ENCODE data around the gene ZYG11B. TPM values are rescaled to one million over a fixed set of nuclear protein-coding genes. Genes with fewer than 3 reads are reported as not detected.
"Not testable (repeated sequence)": the region's sequence is repeated elsewhere in the genome, so short reads cannot be mapped to it uniquely, and the experiment has no call there.

Gene ZYG11B
- total RNA-seq, 1 donor from 2014 or later: 39.5 TPM

- H3K4me2 ChIP-seq: no peak overlapping the region
- H3K27ac ChIP-seq: no peak overlapping the region
- H3K79me2 ChIP-seq (ENCODE audit: low read depth): no peaks in the 10 kb centered on the region
- H3K36me3 ChIP-seq: peaks cover 5% of the 10 kb centered on the region
- no peaks in the 10 kb centered on the region for H3K9me3 ChIP-seq (ENCODE audit: low read depth)
- peaks cover 7% of the 10 kb centered on the region for H3F3A ChIP-seq (ENCODE audit: low read depth)
- H3K9me3 Mint-ChIP-seq: no peaks in the 10 kb centered on the region
- peaks cover 2% of the 10 kb centered on the region for H3K36me3 Mint-ChIP-seq
- no peaks in the 10 kb centered on the region for H3K4me1 Mint-ChIP-seq
- no peaks in the 10 kb centered on the region for H3K4me1 ChIP-seq
- no peak overlapping the region for H3K9ac ChIP-seq
- no peak overlapping the region for H3K27ac Mint-ChIP-seq
- no peak for DNase-seq (ENCODE audit: low spot score)
- H3K27me3 Mint-ChIP-seq (ENCODE audit: insufficient read depth, low read depth): peaks cover 2% of the 10 kb centered on the region
- H4K20me1 ChIP-seq (ENCODE audit: low read depth): no peaks in the 10 kb centered on the region
- no peak overlapping the region for H2AFZ ChIP-seq (replicated peaks)
- no peaks in the 10 kb centered on the region for H3K27me3 ChIP-seq
- TF ChIP-seq EZH2 (IDR thresholded peaks at IDR 0.05) (no peak), EZH2phosphoT487 (IDR thresholded peaks at IDR 0.05) (no peak), CTCF (IDR thresholded peaks at IDR 0.05) (no peak)
- H3K4me3 Mint-ChIP-seq: no peak overlapping the region
- no peak overlapping the region for H3K4me3 ChIP-seq
Observed at GRCh38 chr1:52801011-52801410, 74.8 kb downstream of the ZYG11B start.

- H3K36me3 ChIP-seq; H3K4me1 ChIP-seq; H3K9me3 ChIP-seq (ENCODE audit: low read depth); H4K20me1 ChIP-seq (ENCODE audit: low read depth); DNase-seq (ENCODE audit: low spot score); H3K9ac ChIP-seq; H2AFZ ChIP-seq (replicated peaks); H3K4me1 Mint-ChIP-seq; H3K9me3 Mint-ChIP-seq; H3K27me3 ChIP-seq; H3F3A ChIP-seq (ENCODE audit: low read depth); H3K4me2 ChIP-seq; H3K27me3 Mint-ChIP-seq (ENCODE audit: insufficient read depth, low read depth); H3K27ac ChIP-seq; H3K27ac Mint-ChIP-seq; H3K4me3 ChIP-seq; H3K4me3 Mint-ChIP-seq; H3K36me3 Mint-ChIP-seq; H3K79me2 ChIP-seq (ENCODE audit: low read depth): not testable (repeated sequence)
Observed at GRCh38 chr1:52804083-52804482, 77.8 kb downstream of the ZYG11B start.

GRCh38 chr1:52814465-52814864, 88.2 kb downstream of the ZYG11B start:
- H3K27ac ChIP-seq: no peak overlapping the region
- H3K27me3 ChIP-seq: no peaks in the 10 kb centered on the region
- TF ChIP-seq EZH2 (IDR thresholded peaks at IDR 0.05): no peak
- no peak for TF ChIP-seq CTCF (IDR thresholded peaks at IDR 0.05)
- no peak for TF ChIP-seq EZH2phosphoT487 (IDR thresholded peaks at IDR 0.05)
- H3K36me3 ChIP-seq: no peaks in the 10 kb centered on the region
- H4K20me1 ChIP-seq (ENCODE audit: low read depth): no peaks in the 10 kb centered on the region
- H3K79me2 ChIP-seq (ENCODE audit: low read depth): no peaks in the 10 kb centered on the region
- no peaks in the 10 kb centered on the region for H3K4me1 ChIP-seq
- no peak overlapping the region for H3K4me3 Mint-ChIP-seq
- no peak overlapping the region for H3K4me3 ChIP-seq
- no peaks in the 10 kb centered on the region for H3K9me3 ChIP-seq (ENCODE audit: low read depth)
- no peak overlapping the region for H3K9ac ChIP-seq
- H3K27me3 Mint-ChIP-seq (ENCODE audit: insufficient read depth, low read depth): peaks cover 3% of the 10 kb centered on the region
- H3F3A ChIP-seq (ENCODE audit: low read depth): no peaks in the 10 kb centered on the region
- H3K4me2 ChIP-seq: no peak overlapping the region
- no peak overlapping the region for H3K27ac Mint-ChIP-seq
- H2AFZ ChIP-seq (replicated peaks): no peak overlapping the region
- no peak for DNase-seq (ENCODE audit: low spot score)
- H3K36me3 Mint-ChIP-seq: peaks cover 15% of the 10 kb centered on the region
- H3K9me3 Mint-ChIP-seq: no peaks in the 10 kb centered on the region
- H3K4me1 Mint-ChIP-seq: no peaks in the 10 kb centered on the region

- not testable (repeated sequence) for H3K79me2 ChIP-seq (ENCODE audit: low read depth); H3K9ac ChIP-seq; H3K4me1 Mint-ChIP-seq; H3K27me3 ChIP-seq; H3K4me1 ChIP-seq; H2AFZ ChIP-seq (replicated peaks); H4K20me1 ChIP-seq (ENCODE audit: low read depth); H3F3A ChIP-seq (ENCODE audit: low read depth); DNase-seq (ENCODE audit: low spot score); H3K27ac Mint-ChIP-seq; H3K4me2 ChIP-seq; H3K4me3 ChIP-seq; H3K27me3 Mint-ChIP-seq (ENCODE audit: insufficient read depth, low read depth); H3K9me3 Mint-ChIP-seq; H3K36me3 ChIP-seq; H3K27ac ChIP-seq; H3K4me3 Mint-ChIP-seq; H3K9me3 ChIP-seq (ENCODE audit: low read depth)
- H3K36me3 Mint-ChIP-seq: peaks cover 13% of the 10 kb centered on the region
Observed at GRCh38 chr1:52820830-52821229, 94.6 kb downstream of the ZYG11B start.
